GM15510 (cell line): ENCODE results near the gene AHNAK.

Experiments used
- POLR2A ChIP-seq: IDR thresholded peaks from 3 replicates; pipeline ENCODE4 v1.6.1; 2011; ENCODE audit warnings: borderline replicate concordance; ENCODE audit not compliant: insufficient read length; ENCODE audit errors: extremely low read depth

The AHNAK gene

DNA sequence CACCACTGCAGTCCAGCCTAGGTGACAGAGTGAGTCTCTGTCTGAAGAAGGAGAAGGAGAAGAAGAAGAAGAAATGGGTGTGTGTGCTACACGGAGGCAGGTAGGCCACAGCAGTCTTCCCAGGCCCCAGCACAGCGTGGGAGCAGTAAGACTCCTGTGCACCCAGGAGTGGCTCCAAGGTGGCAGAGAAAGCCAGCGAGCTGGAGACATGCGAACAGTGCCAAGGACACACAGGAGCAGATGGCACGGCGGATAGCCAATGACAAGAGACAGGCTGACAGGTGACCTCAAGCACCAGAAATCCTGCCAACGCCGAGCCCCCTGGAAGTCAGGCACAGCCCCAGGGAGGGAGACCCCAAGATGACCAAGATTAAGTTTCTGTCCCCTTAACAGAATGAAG, 136.8 kb downstream of the AHNAK start:
- TF ChIP-seq POLR2A, result no peak

DNA sequence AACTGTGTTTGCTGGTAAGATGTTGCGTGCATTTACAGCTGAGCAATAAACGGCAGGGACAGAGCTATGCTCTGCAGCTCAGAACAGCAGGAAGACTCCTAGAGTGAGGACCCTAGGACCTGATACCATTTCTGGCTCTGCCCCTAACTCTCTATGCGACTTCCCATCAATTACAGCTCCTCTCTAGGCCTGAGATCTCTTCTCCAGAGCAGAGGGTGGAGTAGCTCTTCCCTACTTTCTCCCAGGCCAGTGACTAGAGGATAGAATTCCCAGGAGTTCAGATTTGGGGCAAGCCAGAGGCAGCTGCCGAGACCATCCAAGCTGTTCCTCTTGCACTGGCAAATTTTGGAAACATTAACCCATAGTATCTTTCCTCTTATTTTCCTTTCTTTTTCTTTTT, 140.6 kb downstream of the AHNAK start:
- no peak for TF ChIP-seq POLR2A

DNA sequence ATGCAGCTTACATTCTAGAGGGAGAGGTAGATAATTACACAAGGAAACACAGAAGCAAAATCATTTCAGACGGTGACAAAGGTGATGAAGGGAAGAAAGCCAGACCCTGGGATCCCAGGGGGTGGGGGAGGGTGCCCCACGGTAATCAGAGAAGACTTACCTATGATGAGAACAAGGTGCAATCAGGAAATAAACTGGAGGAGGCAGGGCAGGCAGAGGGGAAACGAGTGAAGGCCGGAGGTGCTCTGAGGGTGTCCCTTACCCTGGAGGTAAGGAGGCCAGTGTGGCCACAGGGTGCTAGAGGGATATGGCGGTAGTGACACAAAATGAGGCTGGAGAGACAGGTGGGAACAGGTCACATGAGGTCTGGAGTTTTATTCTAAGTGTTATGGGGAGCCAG, 141.7 kb downstream of the AHNAK start:
- no peak for TF ChIP-seq POLR2A

DNA sequence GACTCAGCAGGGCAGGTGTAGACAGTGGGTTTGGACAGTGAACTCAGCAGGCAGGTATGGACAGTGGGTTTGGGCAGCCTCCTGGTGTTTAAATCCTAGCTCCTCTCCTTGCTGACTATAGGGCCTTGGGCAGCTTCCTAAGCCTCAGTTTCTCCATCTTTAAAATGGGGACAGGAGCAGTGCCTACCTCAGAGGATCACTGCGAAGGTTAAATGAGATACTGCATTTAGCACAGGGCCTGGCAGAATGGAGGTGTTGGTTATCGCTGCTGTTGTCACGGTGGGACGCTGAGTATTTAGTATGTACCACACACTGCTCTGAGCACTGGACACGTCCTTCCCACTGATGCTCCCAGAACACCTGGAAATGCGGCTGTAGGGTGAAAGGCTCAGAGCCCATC, 142.2 kb downstream of the AHNAK start:
- no peak for TF ChIP-seq POLR2A

DNA sequence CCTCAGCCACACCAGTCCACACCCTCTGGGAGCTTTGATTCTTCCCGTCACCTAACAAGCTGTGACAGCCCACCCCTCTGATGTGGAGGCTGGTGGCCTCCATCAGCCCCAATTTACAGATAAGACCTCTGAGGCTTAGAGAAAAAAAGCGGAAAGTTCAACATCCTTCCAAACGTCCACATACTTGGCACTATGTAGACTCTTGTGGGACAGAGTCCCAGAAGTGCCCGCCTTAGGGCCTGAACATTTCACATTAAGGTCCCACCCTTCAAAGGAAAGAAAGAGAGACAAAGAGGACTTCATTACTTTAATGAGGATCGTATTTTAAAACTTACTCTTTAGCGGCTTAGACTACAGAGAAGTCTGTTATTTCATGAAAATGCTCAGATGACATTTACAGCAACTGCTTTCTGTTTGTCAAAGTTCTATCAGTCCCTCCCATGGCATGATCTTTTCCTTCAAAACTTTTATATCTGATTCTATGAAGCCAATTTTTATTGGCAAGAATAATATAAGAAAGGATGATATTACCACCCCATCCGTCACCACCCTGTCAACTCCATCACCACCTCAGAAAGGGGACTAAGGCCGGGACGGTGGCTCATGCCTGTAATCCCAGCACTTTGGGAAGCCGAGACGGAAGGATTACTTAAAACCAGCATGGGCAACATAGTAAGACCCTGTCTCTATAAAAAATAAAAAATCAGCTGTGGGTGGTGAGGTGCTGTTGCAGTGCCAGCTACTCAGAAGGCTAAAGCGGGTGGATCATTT, 143.5 kb downstream of the AHNAK start:
- no peak for TF ChIP-seq POLR2A

DNA sequence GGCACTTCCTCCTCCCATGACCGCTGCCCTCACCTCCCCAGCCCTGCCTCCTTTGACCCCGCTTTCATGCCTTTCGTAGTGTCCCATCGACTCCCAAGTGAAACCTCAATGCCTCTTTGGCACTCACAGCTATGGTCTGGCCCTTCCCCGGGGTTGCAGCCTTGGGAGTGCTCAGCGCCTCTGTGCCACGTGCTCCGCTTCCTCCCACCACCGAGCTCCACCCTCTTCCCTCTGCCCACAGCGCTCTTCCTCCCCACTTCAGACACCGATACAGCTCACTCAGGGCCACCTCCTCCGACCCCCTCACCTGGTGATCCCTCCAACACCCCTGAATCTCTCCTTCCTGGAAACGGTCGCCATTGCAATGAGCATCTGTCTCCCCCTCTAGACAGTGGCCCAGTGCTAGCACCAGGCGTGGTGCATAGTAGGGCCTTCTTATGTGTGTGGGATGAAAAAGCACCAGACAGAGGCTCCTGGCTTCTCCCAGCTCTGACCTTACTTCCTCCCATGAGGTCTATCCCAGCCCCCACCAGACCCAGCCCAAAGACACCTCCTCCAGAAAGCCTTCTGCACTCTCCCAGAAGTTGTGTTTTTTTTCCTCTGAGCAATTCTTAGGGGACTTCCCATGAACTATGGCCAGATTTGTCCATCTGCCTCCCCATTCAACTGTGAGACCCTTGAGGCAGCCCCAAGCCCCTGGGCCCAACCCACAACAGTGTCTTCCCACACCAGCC, 144.2 kb downstream of the AHNAK start:
- no peak for TF ChIP-seq POLR2A

DNA sequence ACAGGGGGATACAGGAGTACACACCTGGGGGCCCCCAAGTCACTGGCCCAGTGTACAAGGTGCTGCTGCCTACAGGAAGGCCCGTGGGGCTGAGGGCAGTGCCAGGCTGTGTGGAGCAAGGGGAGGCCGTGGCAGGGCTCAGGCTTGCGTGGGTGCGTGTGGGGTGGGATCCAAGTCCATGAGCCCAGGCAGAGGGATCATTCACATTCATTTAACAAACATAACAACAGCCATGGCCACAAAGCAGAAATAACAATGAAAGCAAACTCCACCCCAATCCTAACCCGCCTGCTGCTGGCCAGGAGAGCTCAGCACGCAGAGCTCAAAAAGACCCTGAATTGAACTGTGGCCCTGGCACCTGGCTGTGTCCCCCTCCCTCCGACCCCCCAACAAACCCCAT, 144.8 kb downstream of the AHNAK start:
- TF ChIP-seq POLR2A, result no peak

DNA sequence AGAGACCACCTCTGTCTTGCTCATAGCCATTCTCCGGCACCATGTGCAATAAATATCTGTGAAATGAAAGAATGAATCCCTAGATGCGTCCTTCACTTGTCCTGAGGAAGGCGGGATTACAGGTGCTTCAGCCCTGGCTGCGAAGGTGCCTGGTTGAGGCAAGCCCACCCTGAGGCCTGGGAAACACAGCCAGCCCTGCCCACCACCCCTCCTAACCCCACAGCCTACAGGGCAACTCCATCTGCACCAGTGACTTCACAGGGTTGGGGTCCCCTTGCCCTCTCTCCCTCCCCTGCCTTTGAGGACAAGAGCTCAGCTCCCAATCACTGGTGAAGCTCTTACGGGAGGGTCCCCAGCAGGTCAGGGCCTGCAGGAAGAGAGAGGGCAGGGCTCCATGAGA, 145.2 kb downstream of the AHNAK start:
- no peak for TF ChIP-seq POLR2A

DNA sequence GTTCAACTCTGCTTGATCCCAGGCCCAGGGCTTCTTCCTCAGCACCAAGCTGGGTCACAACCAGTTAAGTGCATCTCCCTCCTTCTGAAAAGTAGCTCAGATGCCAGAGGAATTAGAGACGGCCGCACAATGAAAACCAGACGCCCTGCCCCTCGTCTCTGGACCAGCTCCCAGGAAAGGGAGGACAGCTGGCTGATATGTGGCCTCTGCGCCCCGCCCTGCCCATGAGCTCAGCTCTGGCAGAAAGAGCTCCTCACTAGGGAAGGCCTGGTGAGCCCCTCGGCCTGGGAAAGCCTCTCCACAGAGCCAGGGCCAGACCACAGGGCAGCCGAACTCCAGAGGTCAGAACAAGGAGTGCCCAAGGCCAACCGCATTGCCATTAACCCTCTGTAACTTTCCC, 145.8 kb downstream of the AHNAK start:
- TF ChIP-seq POLR2A, result no peak

DNA sequence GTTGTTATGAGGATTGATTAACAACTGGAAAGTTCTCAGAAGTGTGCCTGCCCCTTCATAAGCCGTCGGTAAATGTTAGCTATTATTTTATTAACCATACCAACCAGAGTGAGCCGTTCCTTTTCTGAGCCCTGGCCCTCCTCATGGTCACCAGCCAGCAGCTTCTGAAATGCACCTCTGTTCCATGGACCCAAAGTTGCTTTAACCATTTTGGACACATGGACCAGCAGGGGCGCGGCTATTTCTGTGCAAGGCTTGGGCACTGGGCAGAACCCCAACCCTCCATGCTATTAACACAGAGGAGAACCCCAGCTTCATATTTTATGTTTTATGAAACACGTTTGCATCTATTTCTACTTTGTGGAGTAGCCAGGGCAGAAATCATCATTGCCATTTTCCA, 146.3 kb downstream of the AHNAK start:
- no peak for TF ChIP-seq POLR2A

DNA sequence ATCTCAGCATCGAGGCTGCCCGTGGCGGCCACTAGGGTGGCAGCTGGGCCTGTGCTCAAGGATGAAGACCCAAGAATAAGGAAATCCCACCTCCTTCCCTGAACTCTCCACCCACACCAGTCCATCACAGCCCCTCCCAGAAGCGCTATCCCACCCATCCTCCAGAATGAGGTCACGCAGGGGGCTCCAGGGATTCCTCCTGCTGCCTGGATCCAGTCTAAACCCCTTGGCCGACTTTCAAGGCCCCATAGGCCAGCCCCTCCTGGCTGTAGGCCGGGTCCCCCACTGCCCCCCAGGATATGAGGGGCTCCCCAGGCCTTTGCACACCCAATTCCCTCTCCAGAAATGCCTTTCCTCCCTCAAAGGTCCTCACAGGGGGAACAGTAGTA, 146.7 kb downstream of the AHNAK start:
- no peak for TF ChIP-seq POLR2A

DNA sequence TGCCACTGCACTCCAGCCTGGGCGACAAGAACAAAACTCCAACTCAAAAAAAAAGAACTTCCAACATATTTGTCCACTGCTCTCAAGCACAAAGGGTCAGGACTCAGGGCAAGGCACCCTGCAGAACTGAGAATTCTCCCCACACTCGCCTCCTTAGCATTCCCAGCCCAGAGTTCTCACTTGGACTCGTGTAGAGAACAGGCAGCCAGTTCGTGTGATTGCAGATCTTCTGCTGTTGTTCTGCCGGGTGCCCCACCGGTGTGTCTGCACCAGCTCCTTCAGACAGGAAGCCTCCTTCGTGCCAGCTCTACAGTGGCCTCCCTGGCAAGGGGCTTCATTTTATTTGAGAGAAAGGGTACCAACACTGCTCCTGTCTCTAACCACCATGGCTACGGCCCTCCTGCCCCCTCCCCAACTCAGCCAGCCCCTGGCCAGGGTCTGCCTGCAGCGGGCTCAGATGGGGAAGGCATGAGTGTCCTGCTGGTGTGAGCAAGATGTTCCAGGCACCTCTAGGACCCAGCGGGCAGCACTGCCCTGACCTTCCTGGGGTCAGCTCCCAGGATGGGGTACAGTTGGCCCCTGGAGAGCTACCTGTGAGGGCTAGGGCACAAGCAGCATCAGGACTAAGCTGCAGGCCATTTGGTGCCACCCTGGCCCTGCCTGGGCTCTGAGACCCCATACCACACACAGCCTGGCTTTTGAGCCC, 147.3 kb downstream of the AHNAK start:
- TF ChIP-seq POLR2A, result no peak

DNA sequence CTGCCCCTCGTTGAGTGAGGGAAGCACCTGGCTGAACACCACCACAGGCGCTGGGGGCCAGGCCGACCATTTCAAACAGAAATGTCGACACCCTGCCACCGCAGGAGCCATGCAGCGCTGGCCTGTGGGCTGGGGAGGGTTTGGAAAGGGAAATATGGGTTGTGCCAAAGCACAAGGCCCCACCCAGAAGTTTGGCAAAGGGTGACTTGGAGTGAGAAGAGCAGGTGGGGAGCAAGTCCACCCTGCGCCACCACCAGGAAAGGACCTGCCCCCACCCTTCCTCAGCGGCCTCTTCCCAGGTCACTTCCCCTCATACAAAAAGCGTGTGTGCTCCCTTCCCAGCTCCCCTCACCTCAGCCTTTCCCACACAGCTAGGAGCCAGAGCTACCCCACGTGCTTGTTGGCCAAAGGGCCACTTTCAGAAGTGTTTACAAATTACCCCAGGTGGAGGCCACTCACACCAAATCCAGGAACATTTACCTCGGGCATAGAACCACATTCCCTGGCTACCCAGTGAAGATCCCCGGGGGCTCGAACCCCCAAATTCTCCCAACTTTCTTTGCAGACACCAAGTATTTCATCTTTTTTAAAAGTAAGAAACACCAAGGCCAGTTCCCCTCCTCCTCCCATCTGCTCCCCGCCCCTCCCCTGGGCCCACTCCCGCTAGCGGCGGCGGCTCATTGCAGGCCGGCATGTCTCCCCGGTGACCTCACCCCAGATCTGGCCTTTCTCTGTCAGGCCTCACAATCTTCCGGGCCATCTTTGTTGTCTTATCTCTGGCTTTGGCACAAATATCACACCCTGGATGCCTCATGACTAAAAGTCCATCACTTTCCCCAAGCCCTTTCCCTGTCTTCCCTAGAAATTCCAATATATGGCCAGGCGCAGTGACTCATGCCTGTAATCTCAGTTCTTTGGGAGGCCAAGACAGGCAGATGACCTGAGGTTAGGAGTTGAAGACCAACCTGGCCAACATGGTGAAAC, 148.3 kb downstream of the AHNAK start:
- no peak for TF ChIP-seq POLR2A

DNA sequence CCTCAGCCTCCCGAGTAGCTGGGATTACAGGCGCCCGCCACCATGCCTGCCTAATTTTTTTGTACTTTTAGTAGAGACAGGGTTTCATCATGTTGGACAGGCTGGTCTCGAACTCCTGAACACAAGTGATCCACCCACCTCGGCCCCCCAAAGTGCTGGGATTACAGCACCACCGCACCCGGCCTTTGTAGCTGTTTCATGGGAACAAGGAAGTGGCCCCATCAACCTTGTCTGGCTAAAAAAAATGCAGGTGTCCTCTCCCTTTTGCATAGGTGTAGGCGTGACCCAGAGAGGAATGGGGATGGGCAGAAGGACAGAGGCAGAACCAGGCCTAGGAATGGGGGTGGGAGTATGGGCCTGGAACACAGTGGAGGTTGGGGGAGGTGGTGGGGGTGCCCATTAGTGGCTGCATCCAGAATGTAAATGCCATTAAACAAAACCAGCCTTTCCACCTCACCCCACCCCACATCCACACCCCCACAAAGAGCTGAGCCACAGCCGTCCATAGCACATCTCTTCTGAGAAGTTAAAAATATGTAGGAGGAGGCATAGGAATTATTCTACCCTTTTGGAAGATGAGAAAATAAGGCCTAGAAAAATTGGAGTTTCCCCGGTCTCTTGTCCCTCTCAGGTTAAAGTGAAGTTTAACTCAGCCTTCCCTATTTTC, 150.6 kb downstream of the AHNAK start:
- no peak for TF ChIP-seq POLR2A
